ENCODE results near the gene MAN1A2. TPM values are rescaled to one million over a fixed set of nuclear protein-coding genes. Genes with fewer than 3 reads are reported as not detected.

The MAN1A2 gene
- total RNA-seq, 1 donor from 2014 or later = 39.4 TPM

- Mint-ChIP-seq H3K27ac (ENCODE audit: unreplicated experiment) (no peak overlapping the region), H3K27me3 (ENCODE audit: low read depth) (no peaks in the 10 kb centered on the region), H3K36me3 (ENCODE audit: low read depth) (no peaks in the 10 kb centered on the region), H3K9me3 (no peaks in the 10 kb centered on the region), H3K4me3 (no peak overlapping the region), H3K4me1 (peaks cover 4% of the 10 kb centered on the region)
- TF ChIP-seq, protein P1, sequence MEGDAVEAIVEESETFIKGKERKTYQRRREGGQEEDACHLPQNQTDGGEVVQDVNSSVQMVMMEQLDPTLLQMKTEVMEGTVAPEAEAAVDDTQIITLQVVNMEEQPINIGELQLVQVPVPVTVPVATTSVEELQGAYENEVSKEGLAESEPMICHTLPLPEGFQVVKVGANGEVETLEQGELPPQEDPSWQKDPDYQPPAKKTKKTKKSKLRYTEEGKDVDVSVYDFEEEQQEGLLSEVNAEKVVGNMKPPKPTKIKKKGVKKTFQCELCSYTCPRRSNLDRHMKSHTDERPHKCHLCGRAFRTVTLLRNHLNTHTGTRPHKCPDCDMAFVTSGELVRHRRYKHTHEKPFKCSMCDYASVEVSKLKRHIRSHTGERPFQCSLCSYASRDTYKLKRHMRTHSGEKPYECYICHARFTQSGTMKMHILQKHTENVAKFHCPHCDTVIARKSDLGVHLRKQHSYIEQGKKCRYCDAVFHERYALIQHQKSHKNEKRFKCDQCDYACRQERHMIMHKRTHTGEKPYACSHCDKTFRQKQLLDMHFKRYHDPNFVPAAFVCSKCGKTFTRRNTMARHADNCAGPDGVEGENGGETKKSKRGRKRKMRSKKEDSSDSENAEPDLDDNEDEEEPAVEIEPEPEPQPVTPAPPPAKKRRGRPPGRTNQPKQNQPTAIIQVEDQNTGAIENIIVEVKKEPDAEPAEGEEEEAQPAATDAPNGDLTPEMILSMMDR (conservative IDR thresholded peaks at IDR 0.05) = no peak
- no peak for DNase-seq (ENCODE audit: low read depth, low spot score)
These were observed 7.5 kb upstream of the MAN1A2 start for GRCh38 chr1:117359561-117360289.

GRCh38 chr1:117362986-117363385, 4.3 kb upstream of the MAN1A2 start:
- Mint-ChIP-seq H3K9me3 (no peaks in the 10 kb centered on the region), H3K27ac (ENCODE audit: unreplicated experiment) (no peak overlapping the region), H3K4me1 (peaks cover 24% of the 10 kb centered on the region), H3K4me3 (peak overlapping the region; percentile 75), H3K36me3 (ENCODE audit: low read depth) (no peaks in the 10 kb centered on the region), H3K27me3 (ENCODE audit: low read depth) (peaks cover 2% of the 10 kb centered on the region)
- no peak for DNase-seq (ENCODE audit: low read depth, low spot score)
- TF ChIP-seq, protein P1 (conservative IDR thresholded peaks at IDR 0.05) = no peak

GRCh38 chr1:117363571-117364048, 3.6 kb upstream of the MAN1A2 start:
- DNase-seq (ENCODE audit: low read depth, low spot score) = no peak
- Mint-ChIP-seq H3K36me3 (ENCODE audit: low read depth) (no peaks in the 10 kb centered on the region), H3K9me3 (no peaks in the 10 kb centered on the region), H3K27ac (ENCODE audit: unreplicated experiment) (no peak overlapping the region), H3K27me3 (ENCODE audit: low read depth) (peaks cover 2% of the 10 kb centered on the region), H3K4me1 (peaks cover 27% of the 10 kb centered on the region), H3K4me3 (peak overlapping the region; percentile 20)
- TF ChIP-seq, protein P1 (conservative IDR thresholded peaks at IDR 0.05) = no peak

GRCh38 chr1:117364240-117364639, 3.0 kb upstream of the MAN1A2 start:
- no peaks in the 10 kb centered on the region for H3K36me3 Mint-ChIP-seq (ENCODE audit: low read depth)
- H3K27me3 Mint-ChIP-seq (ENCODE audit: low read depth) = peaks cover 2% of the 10 kb centered on the region
- DNase-seq (ENCODE audit: low read depth, low spot score) = no peak
- TF ChIP-seq, protein P1 (conservative IDR thresholded peaks at IDR 0.05) = no peak
- peaks cover 31% of the 10 kb centered on the region for H3K4me1 Mint-ChIP-seq
- H3K4me3 Mint-ChIP-seq = peak overlapping the region; percentile 20
- no peaks in the 10 kb centered on the region for H3K9me3 Mint-ChIP-seq
- no peak overlapping the region for H3K27ac Mint-ChIP-seq (ENCODE audit: unreplicated experiment)

- Mint-ChIP-seq H3K4me3 (peak overlapping the region; percentile 99), H3K36me3 (ENCODE audit: low read depth) (no peaks in the 10 kb centered on the region), H3K27ac (ENCODE audit: unreplicated experiment) (peak overlapping the region; percentile 100), H3K9me3 (no peaks in the 10 kb centered on the region), H3K27me3 (ENCODE audit: low read depth) (peaks cover 2% of the 10 kb centered on the region), H3K4me1 (peaks cover 43% of the 10 kb centered on the region)
- DNase-seq (ENCODE audit: low read depth, low spot score) = no peak
- TF ChIP-seq, protein P1 (conservative IDR thresholded peaks at IDR 0.05) = no peak
These were observed 1.7 kb upstream of the MAN1A2 start for GRCh38 chr1:117365350-117366176.

All from neural crest cell (in vitro differentiated cells).